OCI-LY3 (cell line): ENCODE results near the gene TAS2R10.

Experiments
- H2AFZ ChIP-seq: fragments of 200-600, 300-600 bp; shearing (Covaris generic); 2 replicates; pipeline ENCODE4 v1.6.0; 2014; ENCODE audit warnings: antibody characterized with exemption, low read depth, low read length
- H3K27ac ChIP-seq: fragments of 200-600, 300-600 bp; sonication (generic); 2 replicates; pipeline ENCODE4 v1.5.1; 2014; ENCODE audit warnings: mild to moderate bottlenecking, low read length, moderate library complexity, mixed read lengths
- H3K27me3 ChIP-seq: fragments of 200-600, 300-600 bp; sonication (generic); 2 replicates; pipeline ENCODE4 v1.6.1; 2014; ENCODE audit warnings: low read depth, low read length, mixed read lengths
- H3K36me3 ChIP-seq: fragments of 200-600, 300-600 bp; sonication (generic); replicated peaks from 2 replicates; pipeline ENCODE3; 2014; ENCODE audit warnings: low read depth, low read length, mixed read lengths
- H3K4me1 ChIP-seq: fragments of 300-600, 200-600 bp; sonication (generic); 2 replicates; pipeline ENCODE4 v1.6.1; 2014; ENCODE audit warnings: low read length, mixed read lengths
- H3K4me2 ChIP-seq: fragments of 200-600, 300-600 bp; sonication (generic); 2 replicates; pipeline ENCODE4 v1.6.1; 2014; ENCODE audit warnings: low read length, mixed read lengths
- H3K4me3 ChIP-seq: fragments of 300-600, 200-600 bp; sonication (generic); 2 replicates; pipeline ENCODE4 v1.5.1; 2014; ENCODE audit warnings: antibody characterized with exemption, mild to moderate bottlenecking, low read length, moderate library complexity
- H3K79me2 ChIP-seq: fragments of 300-600, 200-600 bp; shearing (Covaris generic); 2 replicates; pipeline ENCODE4 v1.6.1; 2014; ENCODE audit warnings: mild to moderate bottlenecking, low read length, mixed read lengths
- H3K9ac ChIP-seq: fragments of 300-600, 200-600 bp; shearing (Covaris generic); 2 replicates; pipeline ENCODE4 v1.6.0; 2014; ENCODE audit warnings: mild to moderate bottlenecking, low read length, moderate library complexity
- H3K9me3 ChIP-seq: fragments of 200-600, 300-600 bp; shearing (Covaris generic); 2 replicates; pipeline ENCODE4 v1.6.1; 2014; ENCODE audit warnings: low read length, mixed read lengths; ENCODE audit not compliant: insufficient read depth
- H4K20me1 ChIP-seq: fragments of 200-600, 300-600 bp; sonication (generic); 2 replicates; pipeline ENCODE4 v1.6.1; 2016; ENCODE audit warnings: low read length, mixed read lengths; ENCODE audit not compliant: insufficient read depth
- CTCF ChIP-seq: fragments of 200-600, 300-600 bp; sonication (generic); IDR thresholded peaks from 2 replicates; pipeline ENCODE4 v1.5.1; 2014; ENCODE audit warnings: antibody characterized with exemption, low read length, low read depth
- EZH2phosphoT487 ChIP-seq: fragments of 200-600 bp; shearing (Covaris generic); IDR thresholded peaks from 2 replicates; pipeline ENCODE4 v1.6.1; 2018; ENCODE audit warnings: antibody characterized with exemption, mixed run types, low read depth

TAS2R10 gene

GRCh38 chr12:10861366-10861765 lies 35.2 kb upstream of the TAS2R10 start:
- no peaks in the 10 kb centered on the region for H4K20me1 ChIP-seq
- no peak overlapping the region for H3K4me3 ChIP-seq
- H3K36me3 ChIP-seq, result peaks cover 6% of the 10 kb centered on the region
- H2AFZ ChIP-seq, result no peak overlapping the region
- H3K27ac ChIP-seq, result no peak overlapping the region
- H3K4me2 ChIP-seq, result no peak overlapping the region
- H3K4me1 ChIP-seq, result no peaks in the 10 kb centered on the region
- no peaks in the 10 kb centered on the region for H3K79me2 ChIP-seq
- TF ChIP-seq EZH2phosphoT487, result no peak
- no peak for TF ChIP-seq CTCF
- no peaks in the 10 kb centered on the region for H3K27me3 ChIP-seq
- H3K9me3 ChIP-seq, result 0 out of 2 replicates have a peak, but pooled peaks cover 2% of the 10 kb centered on the region
- H3K9ac ChIP-seq, result no peak overlapping the region

GRCh38 chr12:10855807-10856206 lies 29.6 kb upstream of the TAS2R10 start:
- no peaks in the 10 kb centered on the region for H3K79me2 ChIP-seq
- TF ChIP-seq EZH2phosphoT487 (no peak), CTCF (no peak)
- no peaks in the 10 kb centered on the region for H4K20me1 ChIP-seq
- no peak overlapping the region for H3K9ac ChIP-seq
- H3K4me3 ChIP-seq, result no peak overlapping the region
- no peaks in the 10 kb centered on the region for H3K27me3 ChIP-seq
- no peak overlapping the region for H3K4me2 ChIP-seq
- no peak overlapping the region for H2AFZ ChIP-seq
- no peak overlapping the region for H3K27ac ChIP-seq
- H3K9me3 ChIP-seq, result no peaks in the 10 kb centered on the region
- H3K4me1 ChIP-seq, result no peaks in the 10 kb centered on the region
- H3K36me3 ChIP-seq, result peaks cover 14% of the 10 kb centered on the region

GRCh38 chr12:10853776-10854175 lies 27.6 kb upstream of the TAS2R10 start:
- no peaks in the 10 kb centered on the region for H3K27me3 ChIP-seq
- H3K4me3 ChIP-seq, result no peak overlapping the region
- no peaks in the 10 kb centered on the region for H4K20me1 ChIP-seq
- H3K27ac ChIP-seq, result no peak overlapping the region
- H3K9ac ChIP-seq, result no peak overlapping the region
- H3K79me2 ChIP-seq, result no peaks in the 10 kb centered on the region
- no peaks in the 10 kb centered on the region for H3K4me1 ChIP-seq
- no peak overlapping the region for H3K4me2 ChIP-seq
- H3K9me3 ChIP-seq, result no peaks in the 10 kb centered on the region
- TF ChIP-seq EZH2phosphoT487, result no peak
- no peak for TF ChIP-seq CTCF
- H2AFZ ChIP-seq, result no peak overlapping the region
- peaks cover 10% of the 10 kb centered on the region for H3K36me3 ChIP-seq

- TF ChIP-seq EZH2phosphoT487, result no peak
- no peak for TF ChIP-seq CTCF
- no peaks in the 10 kb centered on the region for H3K4me1 ChIP-seq
- H3K79me2 ChIP-seq, result no peaks in the 10 kb centered on the region
- no peak overlapping the region for H3K27ac ChIP-seq
- no peak overlapping the region for H2AFZ ChIP-seq
- no peaks in the 10 kb centered on the region for H3K27me3 ChIP-seq
- no peaks in the 10 kb centered on the region for H3K9me3 ChIP-seq
- no peaks in the 10 kb centered on the region for H4K20me1 ChIP-seq
- H3K4me2 ChIP-seq, result no peak overlapping the region
- H3K9ac ChIP-seq, result no peak overlapping the region
- H3K36me3 ChIP-seq, result peaks cover 8% of the 10 kb centered on the region
- H3K4me3 ChIP-seq, result no peak overlapping the region
Observed at GRCh38 chr12:10851243-10851858, 25.2 kb upstream of the TAS2R10 start.
